ENCODE data around the gene ERI3. TPM values are rescaled to one million over a fixed set of nuclear protein-coding genes. Genes with fewer than 3 reads are reported as not detected.
A peak's percentile ranks its signal among the peaks of the same experiment; 100 is the strongest.

ERI3 gene
- total RNA-seq, 4 donors from 2014 or later = 14.0 to 29.2 (median 22.8) TPM

- DNase-seq = no peak
- peaks cover 0 to 49% (median 6%) of the 10 kb centered on the region in 4 donors for H3K4me1 ChIP-seq
Observed at GRCh38 chr1:44272992-44273391, 82.1 kb downstream of the ERI3 start.

GRCh38 chr1:44271646-44272045 lies 83.4 kb downstream of the ERI3 start:
- peak overlapping the region in 3 of 4 donors; percentile 36 to 65 (median 59) for H3K27ac ChIP-seq
- no peak overlapping the region for H3K4me3 ChIP-seq
- TF ChIP-seq POLR2A (IDR thresholded peaks at IDR 0.05) (no peak), CTCF (IDR thresholded peaks at IDR 0.05) (no peak)
- peak in 1 of 3 donors; percentile 56 for DNase-seq
- no peaks in the 10 kb centered on the region for H3K36me3 ChIP-seq
- peaks cover 0 to 54% (median 8%) of the 10 kb centered on the region in 4 donors for H3K4me1 ChIP-seq
- H3K9me3 ChIP-seq = no peaks in the 10 kb centered on the region
- H3K27me3 ChIP-seq = no peaks in the 10 kb centered on the region

More at GRCh38 chr1:44272992-44273391, 82.1 kb downstream of the ERI3 start:
- TF ChIP-seq POLR2A (IDR thresholded peaks at IDR 0.05) (no peak), CTCF (IDR thresholded peaks at IDR 0.05) (no peak)
- Histone ChIP-seq H3K9me3 (no peaks in the 10 kb centered on the region), H3K27ac (peak overlapping the region in 2 of 4 donors; percentile 9 to 34), H3K27me3 (no peaks in the 10 kb centered on the region), H3K4me3 (no peak overlapping the region), H3K36me3 (no peaks in the 10 kb centered on the region)

GRCh38 chr1:44270686-44271628 lies 84.1 kb downstream of the ERI3 start:
- H3K9me3 ChIP-seq = no peaks in the 10 kb centered on the region
- H3K4me3 ChIP-seq = no peak overlapping the region
- peak overlapping the region in 2 of 4 donors; percentile 44 to 65 for H3K27ac ChIP-seq
- no peak for TF ChIP-seq POLR2A (IDR thresholded peaks at IDR 0.05)
- TF ChIP-seq CTCF (IDR thresholded peaks at IDR 0.05) = no peak
- H3K4me1 ChIP-seq = peaks cover 0 to 55% (median 9%) of the 10 kb centered on the region in 4 donors
- DNase-seq = peak in 2 of 3 donors; percentile 58 to 61
- H3K36me3 ChIP-seq = no peaks in the 10 kb centered on the region
- H3K27me3 ChIP-seq = no peaks in the 10 kb centered on the region

- Histone ChIP-seq H3K27me3 (no peaks in the 10 kb centered on the region), H3K4me3 (no peak overlapping the region), H3K4me1 (peaks cover 0 to 68% (median 7%) of the 10 kb centered on the region in 4 donors), H3K36me3 (no peaks in the 10 kb centered on the region), H3K9me3 (no peaks in the 10 kb centered on the region), H3K27ac (peak overlapping the region in 2 of 4 donors; percentile 79 to 86)
- DNase-seq = peak in 1 of 3 donors; percentile 74
- TF ChIP-seq POLR2A (IDR thresholded peaks at IDR 0.05) = no peak
- TF ChIP-seq CTCF (IDR thresholded peaks at IDR 0.05) = no peak
Observed at GRCh38 chr1:44268054-44268453, 87.0 kb downstream of the ERI3 start.

GRCh38 chr1:44267438-44267837 lies 87.6 kb downstream of the ERI3 start:
- H3K4me3 ChIP-seq = no peak overlapping the region
- TF ChIP-seq CTCF (IDR thresholded peaks at IDR 0.05) = peak in 2 of 6 experiments; percentile 15 to 23
- no peak for TF ChIP-seq POLR2A (IDR thresholded peaks at IDR 0.05)
- no peaks in the 10 kb centered on the region for H3K36me3 ChIP-seq
- H3K9me3 ChIP-seq = no peaks in the 10 kb centered on the region
- no peaks in the 10 kb centered on the region for H3K27me3 ChIP-seq
- peaks cover 0 to 66% (median 7%) of the 10 kb centered on the region in 4 donors for H3K4me1 ChIP-seq
- DNase-seq = peak in 2 of 3 donors; percentile 90 to 91
- peak overlapping the region in 2 of 4 donors; percentile 79 to 86 for H3K27ac ChIP-seq
